GM13977 (cell line): ENCODE data around the gene SOX4.

Experiments used
- DNase-seq: peaks from one replicate; pipeline ENCODE4 v3.0.0; 2012; ENCODE audit warnings: low spot score
- CTCF ChIP-seq: IDR thresholded peaks from 2 replicates; pipeline ENCODE4 v1.5.1; 2012; ENCODE audit warnings: mild to moderate bottlenecking, control low read depth; ENCODE audit not compliant: insufficient read depth; ENCODE audit errors: extremely low read depth, missing control alignments
- in situ Hi-C: fragments of 300-500 bp; cut with MboI; formaldehyde crosslinking; loops from one replicate; pipeline ENCODE4 v1.12.0; 2022; ENCODE audit warnings: low sequenced_read_pairs, low pct_unique_long_range_greater_than_20kb, mixed read lengths, inconsistent platforms; ENCODE audit not compliant: unreplicated experiment

Gene SOX4

GRCh38 chr6:21587179-21587960, 6.2 kb upstream of the SOX4 start:
- in situ Hi-C loops = loop anchor here (10.0 to 25.0 kb wide), 3 partner anchors 675 to 1023 kb away; no protein-coding TSS in a partner anchor
- no peak for TF ChIP-seq CTCF
- peak; percentile 49 for DNase-seq

GRCh38 chr6:21587961-21588480, 5.5 kb upstream of the SOX4 start:
- TF ChIP-seq CTCF = no peak
- peak; percentile 50 for DNase-seq
- in situ Hi-C loops = loop anchor here (10.0 to 25.0 kb wide), 3 partner anchors 676 to 1023 kb away; no protein-coding TSS in a partner anchor

- in situ Hi-C loops = loop anchor here (10.0 to 25.0 kb wide), 3 partner anchors 676 to 1024 kb away; no protein-coding TSS in a partner anchor
- peak; percentile 71 for DNase-seq
- no peak for TF ChIP-seq CTCF
Observed at GRCh38 chr6:21588481-21589351, 4.8 kb upstream of the SOX4 start.

- in situ Hi-C loops = loop anchor here (10.0 to 25.0 kb wide), 3 partner anchors 677 to 1025 kb away; no protein-coding TSS in a partner anchor
- peak; percentile 76 for DNase-seq
- peak; percentile 94 for TF ChIP-seq CTCF
Observed at GRCh38 chr6:21589352-21590345, 3.9 kb upstream of the SOX4 start.

GRCh38 chr6:21590346-21590745, 3.2 kb upstream of the SOX4 start:
- DNase-seq = no peak
- no peak for TF ChIP-seq CTCF
- in situ Hi-C loops = loop anchor here (25.0 kb wide), 2 partner anchors 678 to 878 kb away; no protein-coding TSS in a partner anchor

GRCh38 chr6:21591446-21591845, 2.1 kb upstream of the SOX4 start:
- DNase-seq = no peak
- TF ChIP-seq CTCF = no peak
- in situ Hi-C loops = loop anchor here (25.0 kb wide), 2 partner anchors 679 to 879 kb away; no protein-coding TSS in a partner anchor
